Heart right ventricle (tissue), 16 donors: Measurements from ENCODE around the gene MED29. TPM values are rescaled to one million over a fixed set of nuclear protein-coding genes. Genes with fewer than 3 reads are reported as not detected.

ENCODE experiments used
- ATAC-seq, 8 donors: fragments of 200-7000 bp; cut with Tn5 transposase; one replicate each; pipeline ENCODE4 v1.9.1; 2020; ENCODE audit warnings: mild to moderate bottlenecking in 8 of 8, moderate library complexity in 8 of 8, moderate number of reproducible peaks in 1 of 8
- DNase-seq, 2 donors: peaks; one replicate each; pipeline ENCODE4 v3.0.0-alpha.2; 2020
- H3K27ac ChIP-seq, 10 donors: fragments of 200-600 bp; sonication (generic) in 2 of 10; one replicate each; pipeline versions ENCODE4 v1.5.0 to v1.8.0; 2020 to 2022; ENCODE audit warnings: mild to moderate bottlenecking in 3 of 10
- H3K27me3 ChIP-seq, 7 donors: fragments of 200-600 bp; one replicate each; pipeline ENCODE4 v1.8.0; 2021 to 2022; ENCODE audit warnings: mild to moderate bottlenecking in 2 of 7
- H3K36me3 ChIP-seq, 9 donors: fragments of 200-600 bp; sonication (generic) in 1 of 9; one replicate each; pipeline versions ENCODE4 v1.5.0 to v1.8.0; 2020 to 2022; ENCODE audit warnings: mild to moderate bottlenecking in 2 of 9
- H3K4me1 ChIP-seq, 9 donors: fragments of 200-600 bp; sonication (generic) in 1 of 9; one replicate each; pipeline versions ENCODE4 v1.5.0 to v1.8.0; 2020 to 2022; ENCODE audit warnings: mild to moderate bottlenecking in 4 of 9
- H3K4me3 ChIP-seq, 10 donors: fragments of 200-600 bp; sonication (generic) in 2 of 10; one replicate each; pipeline versions ENCODE4 v1.5.0 to v1.8.0; 2020 to 2022; ENCODE audit warnings: mild to moderate bottlenecking in 7 of 10, moderate library complexity in 2 of 10
- H3K9me3 ChIP-seq, 11 donors: fragments of 200-600 bp in 10 of 11; sonication (generic) in 2 of 11; one replicate each; pipeline versions ENCODE4 v1.5.0 to v1.8.0; 2013 to 2022; ENCODE audit warnings: mild to moderate bottlenecking in 2 of 11, control low read depth in 1 of 11, moderate library complexity in 1 of 11
- WGBS, 2 donors: extraction: QIAGEN DNeasy Blood & Tissue Kit; methylation state at CpG; one replicate each; pipeline ENCODE4 v1.1.7; 2013; ENCODE audit warnings: inconsistent platforms in 1 of 2; 5-methylcytosine and 5-hydroxymethylcytosine counted together
- intact Hi-C, 10 donors: fragments of 100-400 bp; cut with DNase I; formaldehyde crosslinking; loops; one replicate each; pipeline versions ENCODE4 v1.11.1 to v1.14.2; 2022
- polyA plus RNA-seq, 2 donors: library from polyadenylated mRNA; stranded (reverse); fragments of 200-250 nt; gene quantifications; one replicate each; pipeline ENCODE4 v1.2.3, GENCODE V29; 2013
- total RNA-seq, 10 donors: library from RNA; stranded (reverse); fragmentation: NEBNext Ultra II Directional in 3 of 10; extraction: Animal tissue kit (Norgen Biotek cat#: 25700) in 3 of 10; gene quantifications; one replicate each; pipeline versions ENCODE4 v1.2.1 to v1.2.4, GENCODE V29; 2021 to 2023
- TF ChIP-seq, protein P1 (sequence below), 9 donors: fragments of 200-600 bp; sonication (generic) in 2 of 9; IDR thresholded peaks; one replicate each; pipeline versions ENCODE4 v1.5.0 to v1.8.0; 2021 to 2022; ENCODE audit warnings: antibody characterized with exemption in 9 of 9, mild to moderate bottlenecking in 5 of 9, moderate library complexity in 1 of 9
- donor health status: Arrhythmogenic right ventricular cardiomyopathy.
- donor health status: ischemic (EF 13 %, LVEDD 7.1; RV severe dilation, severe dysfunction).
- donor health status: healthy with polysubstance abuse.
- donor health status: DM: no; HTN: yes; CAD: no.
- donor health status: DM: no; HTN: no; CAD: no.
- donor health status: ischemic (EF 25% LVEDD 6.9; RV normal size, moderate dysfunction).
- donor health status: ischemic (EF 25% LVEDD 5.7; RV mildly dilated, moderate dysfunction).
- donor health status: healthy.
- donor health status: DM: yes; HTN: yes; CAD: no.
- donor health status: Ischemic cardiomyopathy.
- donor health status: ischemic (EF 35%, LVEDD 5.7; RV mildly dilated, moderate dysfunction).
- donor health status: nonischemic (EF 11% LVEDD 7.7; RV severe dilation, severe dysfunction).
- donor health status: DM: yes; HTN: yes; CAD: no.
- donor health status: PGD.
- donor health status: ischemic (EF 29% LVEDD 5.4; RV normal size, mild dysfunction).
- donor health status: nonischemic (EF 23%, LVEDD 6.1; RV moderate dilation, normal function).

The MED29 gene
- total and polyA plus RNA-seq, 12 donors = 16.2 to 32.3 (median 27.1) TPM

DNA sequence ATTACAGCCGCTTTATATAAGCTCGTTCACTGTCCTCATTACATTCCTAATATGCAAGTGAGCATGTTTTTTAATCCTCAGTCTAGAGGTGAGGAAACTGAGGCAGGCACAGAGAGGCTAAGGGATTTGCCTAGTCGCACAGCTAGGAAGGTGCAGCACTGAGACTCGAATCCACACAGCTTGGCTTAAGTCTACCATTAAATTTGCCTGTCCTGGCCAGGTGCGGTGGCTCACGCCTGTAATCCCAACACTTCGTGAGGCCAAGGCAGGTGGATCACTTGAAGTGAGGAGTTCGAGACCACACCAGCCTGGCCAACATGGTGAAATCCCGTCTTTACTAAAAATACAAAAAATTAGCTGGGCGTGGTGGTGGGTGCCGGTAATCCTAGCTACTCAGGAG is 36.5 kb downstream of the MED29 start:
- 91 to 94% methylated on average over 11 of the region's 11 CpGs for WGBS, 2 donors
- Histone ChIP-seq H3K27ac (peak overlapping the region in 8 of 10 donors; percentile 78 to 91 (median 88)), H3K36me3 (peaks cover 0 to 40% (median 9%) of the 10 kb centered on the region in 9 donors), H3K4me3 (no peak overlapping the region), H3K4me1 (peaks cover 10 to 39% (median 19%) of the 10 kb centered on the region in 9 donors), H3K27me3 (no peaks in the 10 kb centered on the region), H3K9me3 (no peaks in the 10 kb centered on the region)
- TF ChIP-seq, protein P1, sequence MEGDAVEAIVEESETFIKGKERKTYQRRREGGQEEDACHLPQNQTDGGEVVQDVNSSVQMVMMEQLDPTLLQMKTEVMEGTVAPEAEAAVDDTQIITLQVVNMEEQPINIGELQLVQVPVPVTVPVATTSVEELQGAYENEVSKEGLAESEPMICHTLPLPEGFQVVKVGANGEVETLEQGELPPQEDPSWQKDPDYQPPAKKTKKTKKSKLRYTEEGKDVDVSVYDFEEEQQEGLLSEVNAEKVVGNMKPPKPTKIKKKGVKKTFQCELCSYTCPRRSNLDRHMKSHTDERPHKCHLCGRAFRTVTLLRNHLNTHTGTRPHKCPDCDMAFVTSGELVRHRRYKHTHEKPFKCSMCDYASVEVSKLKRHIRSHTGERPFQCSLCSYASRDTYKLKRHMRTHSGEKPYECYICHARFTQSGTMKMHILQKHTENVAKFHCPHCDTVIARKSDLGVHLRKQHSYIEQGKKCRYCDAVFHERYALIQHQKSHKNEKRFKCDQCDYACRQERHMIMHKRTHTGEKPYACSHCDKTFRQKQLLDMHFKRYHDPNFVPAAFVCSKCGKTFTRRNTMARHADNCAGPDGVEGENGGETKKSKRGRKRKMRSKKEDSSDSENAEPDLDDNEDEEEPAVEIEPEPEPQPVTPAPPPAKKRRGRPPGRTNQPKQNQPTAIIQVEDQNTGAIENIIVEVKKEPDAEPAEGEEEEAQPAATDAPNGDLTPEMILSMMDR (IDR thresholded peaks at IDR 0.05) = no peak
- intact Hi-C loops = no loop called here
- ATAC-seq (no peak), DNase-seq (no peak)

DNA sequence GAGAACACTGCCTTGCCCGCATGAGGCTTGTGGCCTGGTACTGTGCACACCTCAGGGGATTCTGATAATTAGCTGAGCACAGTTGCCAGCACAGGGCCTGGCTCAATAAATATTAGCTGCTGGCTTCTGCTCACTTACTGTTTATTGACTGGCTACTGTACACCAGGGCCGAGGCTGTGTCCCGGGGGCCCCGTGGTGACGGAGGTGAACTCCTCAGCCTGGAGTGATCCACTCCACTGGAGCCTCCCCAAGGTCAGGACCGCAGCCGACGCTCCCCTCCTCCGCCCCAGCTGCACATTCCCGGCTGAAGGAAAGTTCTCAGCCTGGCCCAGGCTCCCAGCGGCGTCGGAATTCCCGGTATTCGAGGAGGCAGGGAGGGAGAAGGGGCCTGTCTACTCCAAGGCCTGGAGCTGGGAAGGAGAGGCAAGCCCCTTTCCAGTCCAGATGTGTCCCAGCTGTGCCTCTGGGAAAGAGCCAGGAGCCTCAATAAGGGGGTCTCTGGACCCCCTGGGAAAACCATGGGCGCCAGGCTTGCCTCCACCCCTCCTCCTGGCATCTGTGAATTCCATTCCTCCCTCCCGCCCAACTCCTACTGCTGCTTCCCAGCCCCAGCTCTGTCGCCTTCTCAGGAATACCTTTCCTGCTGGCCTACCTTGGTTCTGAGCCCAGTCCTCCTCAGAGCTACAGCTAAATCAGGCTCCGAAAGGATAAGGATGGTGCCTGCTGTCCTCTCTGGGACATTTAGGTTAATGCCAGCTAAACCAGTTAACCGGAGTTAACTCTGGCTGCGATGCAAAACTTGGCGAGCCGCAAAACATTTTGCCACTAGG is 37.3 kb downstream of the MED29 start:
- peak; percentile 77 to 84 for DNase-seq
- intact Hi-C loops = no loop called here
- TF ChIP-seq, protein P1 (IDR thresholded peaks at IDR 0.05) = no peak
- ATAC-seq = peak; percentile 82 to 88 (median 84)
- 12 to 13% methylated on average over 22 to 23 of the region's 23 CpGs for WGBS, 2 donors
- Histone ChIP-seq H3K4me3 (peak overlapping the region in 5 of 10 donors; percentile 0 to 20 (median 13)), H3K27ac (peak overlapping the region; percentile 68 to 91 (median 87)), H3K36me3 (peaks cover 0 to 40% (median 17%) of the 10 kb centered on the region in 9 donors), H3K27me3 (no peaks in the 10 kb centered on the region), H3K4me1 (peaks cover 10 to 42% (median 20%) of the 10 kb centered on the region in 9 donors), H3K9me3 (no peaks in the 10 kb centered on the region)

DNA sequence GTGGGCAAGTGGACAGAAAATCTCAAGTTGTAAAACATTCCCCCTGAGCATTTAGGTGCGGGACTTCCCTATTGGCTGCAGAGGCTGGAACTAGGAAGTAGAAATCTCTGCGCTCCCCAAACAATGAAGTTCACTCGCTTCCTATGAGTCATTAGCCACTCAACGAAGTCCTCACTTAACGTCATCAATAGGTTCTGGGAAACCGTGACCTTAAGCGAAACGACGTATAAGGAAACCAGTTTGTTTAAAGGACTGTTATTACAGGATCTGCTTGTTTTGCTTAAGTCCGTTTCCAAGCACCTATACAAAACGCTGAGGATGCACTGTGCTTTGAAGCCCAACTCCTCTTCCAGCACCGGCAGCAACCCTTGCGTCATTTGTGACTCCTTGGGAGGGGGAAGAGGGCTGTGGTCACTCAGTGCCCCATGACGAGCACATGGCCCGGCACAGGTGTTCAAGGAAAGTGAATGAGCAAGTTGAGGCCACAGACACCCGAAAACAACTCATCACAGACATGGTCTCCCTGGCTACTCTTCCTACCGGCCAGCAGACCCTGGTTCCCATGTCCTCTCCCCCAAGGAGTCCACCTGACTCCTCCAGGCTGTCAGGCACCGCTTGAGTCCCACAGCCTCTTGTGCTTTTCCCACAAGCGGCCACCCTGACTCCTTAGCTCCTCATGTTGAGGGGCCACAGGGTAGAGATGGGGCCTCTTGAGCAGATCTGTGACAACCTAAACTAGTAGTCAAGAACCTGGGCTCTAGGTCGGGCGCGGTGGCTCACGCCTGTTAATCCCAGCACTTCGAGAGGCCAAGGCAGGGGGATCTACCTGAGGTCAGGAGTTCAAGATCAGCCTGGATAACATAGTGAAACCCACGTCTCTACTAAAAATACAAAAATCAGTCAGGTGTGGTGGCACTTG is 39.8 kb downstream of the MED29 start:
- Histone ChIP-seq H3K9me3 (no peaks in the 10 kb centered on the region), H3K4me3 (peak overlapping the region in 4 of 10 donors; percentile 16 to 25 (median 18)), H3K4me1 (peaks cover 19 to 59% (median 41%) of the 10 kb centered on the region in 9 donors), H3K36me3 (peaks cover 0 to 34% (median 26%) of the 10 kb centered on the region in 9 donors), H3K27me3 (no peaks in the 10 kb centered on the region), H3K27ac (peak overlapping the region in 9 of 10 donors; percentile 38 to 97 (median 78))
- DNase-seq = peak in 1 of 2 donors; percentile 48
- TF ChIP-seq, protein P1 (IDR thresholded peaks at IDR 0.05) = no peak
- intact Hi-C loops = no loop called here
- WGBS, 2 donors = 63 to 65% methylated on average over 25 of the region's 25 CpGs
- ATAC-seq = peak in 6 of 8 donors; percentile 7 to 65 (median 26)

DNA sequence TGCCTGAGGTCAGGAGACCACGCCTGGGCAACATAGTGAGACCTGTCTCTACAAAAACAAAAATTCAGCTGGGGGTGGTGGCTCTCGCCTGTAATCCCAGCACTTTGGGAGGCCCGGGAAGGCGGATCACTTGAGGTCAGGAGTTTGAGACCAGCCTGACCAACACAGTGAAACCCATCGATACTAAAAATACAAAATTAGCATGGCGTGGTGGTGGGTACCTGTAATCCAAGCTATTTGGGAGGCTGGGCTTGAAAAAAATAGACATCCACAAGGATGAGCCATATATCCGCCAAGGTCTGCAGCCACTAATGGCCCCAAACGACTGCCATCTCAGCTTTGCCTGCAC is 41.5 kb downstream of the MED29 start:
- H3K4me3 ChIP-seq = no peak overlapping the region
- TF ChIP-seq, protein P1 (IDR thresholded peaks at IDR 0.05) = no peak
- peaks cover 0 to 34% (median 26%) of the 10 kb centered on the region in 9 donors for H3K36me3 ChIP-seq
- peak overlapping the region in 2 of 10 donors; percentile 78 to 97 for H3K27ac ChIP-seq
- no peaks in the 10 kb centered on the region for H3K9me3 ChIP-seq
- H3K4me1 ChIP-seq = peaks cover 19 to 67% (median 46%) of the 10 kb centered on the region in 9 donors
- ATAC-seq = no peak
- intact Hi-C loops = loop anchor here in 1 of 10 donors (2.0 kb wide), 1 partner anchor 18 kb away; no protein-coding TSS in a partner anchor
- 85 to 97% methylated on average over 8 of the region's 8 CpGs for WGBS, 2 donors
- no peak for DNase-seq
- peaks cover 0 to 3% (median 0%) of the 10 kb centered on the region in 7 donors for H3K27me3 ChIP-seq
